Heart left ventricle (tissue), 16 donors: Measurements from ENCODE around the gene LSAMP. TPM values are rescaled to one million over a fixed set of nuclear protein-coding genes. Genes with fewer than 3 reads are reported as not detected.

ENCODE experiments used
- ATAC-seq, 4 donors: fragments of 200-7000 bp; cut with Tn5 transposase; one replicate each; pipeline ENCODE4 v1.9.1; 2020 to 2022; ENCODE audit warnings: moderate library complexity in 4 of 4, mild to moderate bottlenecking in 3 of 4, moderate number of reproducible peaks in 1 of 4
- DNase-seq, 5 donors: peaks; one replicate each; pipeline ENCODE4 v3.0.0-alpha.2; 2020
- H3K27ac ChIP-seq, 12 donors: fragments of 200-600 bp; sonication (generic) in 4 of 12; one replicate each; pipeline versions ENCODE4 v1.5.0 to v1.8.0; 2016 to 2022; ENCODE audit warnings: mild to moderate bottlenecking in 2 of 12
- H3K27me3 ChIP-seq, 9 donors: fragments of 200-600 bp; sonication (generic) in 2 of 9; one replicate each; pipeline versions ENCODE4 v1.5.1 to v1.8.0; 2016 to 2022; ENCODE audit warnings: mild to moderate bottlenecking in 3 of 9
- H3K36me3 ChIP-seq, 9 donors: fragments of 200-600 bp; sonication (generic) in 2 of 9; one replicate each; pipeline versions ENCODE4 v1.5.0 to v1.8.0; 2018 to 2022; ENCODE audit warnings: mild to moderate bottlenecking in 2 of 9
- H3K4me1 ChIP-seq, 12 donors: fragments of 200-600 bp; sonication (generic) in 4 of 12; one replicate each; pipeline versions ENCODE4 v1.5.0 to v1.8.0; 2016 to 2022; ENCODE audit warnings: mild to moderate bottlenecking in 3 of 12
- H3K4me3 ChIP-seq, 12 donors: fragments of 200-600 bp; sonication (generic) in 4 of 12; one replicate each; pipeline versions ENCODE4 v1.5.0 to v1.8.0; 2017 to 2022; ENCODE audit warnings: mild to moderate bottlenecking in 9 of 12, moderate library complexity in 4 of 12
- H3K9me3 ChIP-seq, 12 donors: fragments of 200-600 bp; sonication (generic) in 4 of 12; one replicate each; pipeline versions ENCODE4 v1.5.0 to v1.8.0; 2016 to 2022; ENCODE audit warnings: mild to moderate bottlenecking in 1 of 12
- CTCF ChIP-seq, 12 donors: fragments of 200-600 bp; sonication (generic) in 4 of 12; IDR thresholded peaks; one replicate each; pipeline versions ENCODE4 v1.5.0 to v1.8.0; 2018 to 2022; ENCODE audit warnings: antibody characterized with exemption in 12 of 12, mild to moderate bottlenecking in 5 of 12
- POLR2A ChIP-seq, 2 donors: fragments of 450-650 bp; IDR thresholded peaks; one replicate each; pipeline ENCODE4 v1.6.1; 2017; ENCODE audit warnings: antibody characterized with exemption in 2 of 2, mild to moderate bottlenecking in 2 of 2, moderate library complexity in 2 of 2
- WGBS, 4 donors: extraction: QIAGEN DNeasy Blood & Tissue Kit in 2 of 4; methylation state at CpG; one replicate each; pipeline versions ENCODE4 v1.1.5 to v1.1.7; 2013 to 2018; 5-methylcytosine and 5-hydroxymethylcytosine counted together
- intact Hi-C, 10 donors: fragments of 100-400 bp; cut with DNase I; formaldehyde crosslinking; loops; one replicate each; pipeline versions ENCODE4 v1.11.1 to v1.14.2; 2022
- polyA plus RNA-seq, 2 donors: library from polyadenylated mRNA; stranded (reverse); fragments of 200-250 nt; gene quantifications; one replicate each; pipeline ENCODE4 v1.2.3, GENCODE V29; 2013
- total RNA-seq, 9 donors: library from RNA; depleted of rRNA in 2 of 9; stranded (reverse); fragments of >200 nt in 2 of 9; fragmentation: NEBNext Ultra II Directional in 3 of 9; extraction: Animal tissue kit (Norgen Biotek cat#: 25700) in 3 of 9; gene quantifications; one replicate each; pipeline versions ENCODE4 v1.1.0 to v1.2.4, GENCODE V29; 2016 to 2023
- donor health status: ischemic (EF 13 %, LVEDD 7.1; RV severe dilation, severe dysfunction).
- donor health status: healthy with polysubstance abuse.
- donor health status: DM: no; HTN: yes; CAD: no.
- donor health status: DM: no; HTN: no; CAD: no.
- donor health status: ischemic (EF 25% LVEDD 6.9; RV normal size, moderate dysfunction).
- donor health status: ischemic (EF 25% LVEDD 5.7; RV mildly dilated, moderate dysfunction).
- donor health status: healthy.
- donor health status: DM: yes; HTN: yes; CAD: no.
- donor health status: ischemic (EF 35%, LVEDD 5.7; RV mildly dilated, moderate dysfunction).
- donor health status: nonischemic (EF 11% LVEDD 7.7; RV severe dilation, severe dysfunction).
- donor health status: DM: yes; HTN: yes; CAD: no.
- donor health status: PGD.
- donor health status: ischemic (EF 29% LVEDD 5.4; RV normal size, mild dysfunction).
- donor health status: nonischemic (EF 23%, LVEDD 6.1; RV moderate dilation, normal function).

LSAMP gene
- total and polyA plus RNA-seq, 11 donors: 1.6 to 52.3 (median 7.2) TPM

GRCh38 chr3:116388867-116389385, 56.4 kb downstream of the LSAMP start:
- Histone ChIP-seq H3K4me3 (no peak overlapping the region), H3K27ac (no peak overlapping the region), H3K36me3 (no peaks in the 10 kb centered on the region), H3K27me3 (no peaks in the 10 kb centered on the region), H3K4me1 (no peaks in the 10 kb centered on the region), H3K9me3 (no peaks in the 10 kb centered on the region)
- WGBS, 4 donors: 29 to 44% (median 33%) methylated on average over 2 of the region's 2 CpGs
- intact Hi-C loops: no loop called here
- TF ChIP-seq POLR2A (IDR thresholded peaks at IDR 0.05): no peak
- no peak for TF ChIP-seq CTCF (IDR thresholded peaks at IDR 0.05)
- DNase-seq: no peak
- no peak for ATAC-seq

DNA sequence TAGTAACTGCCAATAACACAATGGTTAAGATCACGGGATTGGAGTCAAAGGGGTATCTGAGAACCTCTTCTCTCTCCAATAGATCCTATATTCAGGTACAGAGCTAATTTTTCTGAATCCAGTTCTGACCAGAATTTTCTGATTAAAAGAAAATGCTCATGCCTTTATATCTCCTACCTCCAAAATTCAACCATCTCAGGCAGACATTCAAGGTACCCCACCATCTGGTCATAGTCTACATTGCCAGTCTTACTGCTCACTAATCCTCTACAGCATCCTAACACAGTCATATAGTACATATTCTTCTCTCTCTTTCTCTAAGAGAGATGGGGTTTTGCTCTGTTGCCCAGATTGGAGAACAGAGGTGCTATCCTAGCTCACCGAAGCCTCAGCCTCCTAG, 59.1 kb downstream of the LSAMP start:
- Histone ChIP-seq H3K9me3 (peaks cover 0 to 5% (median 0%) of the 10 kb centered on the region in 12 donors), H3K27ac (no peak overlapping the region), H3K4me3 (no peak overlapping the region), H3K27me3 (no peaks in the 10 kb centered on the region), H3K36me3 (no peaks in the 10 kb centered on the region), H3K4me1 (no peaks in the 10 kb centered on the region)
- DNase-seq: no peak
- intact Hi-C loops: no loop called here
- no peak for ATAC-seq
- WGBS, 4 donors: 71 to 86% (median 84%) methylated on average over 2 of the region's 2 CpGs
- no peak for TF ChIP-seq CTCF (IDR thresholded peaks at IDR 0.05)
- no peak for TF ChIP-seq POLR2A (IDR thresholded peaks at IDR 0.05)

GRCh38 chr3:116384717-116385116, 60.6 kb downstream of the LSAMP start:
- no peaks in the 10 kb centered on the region for H3K4me1 ChIP-seq
- H3K4me3 ChIP-seq: no peak overlapping the region
- no peaks in the 10 kb centered on the region for H3K27me3 ChIP-seq
- no peak overlapping the region for H3K27ac ChIP-seq
- DNase-seq (no peak), ATAC-seq (no peak)
- H3K36me3 ChIP-seq: no peaks in the 10 kb centered on the region
- TF ChIP-seq CTCF (IDR thresholded peaks at IDR 0.05) (no peak), POLR2A (IDR thresholded peaks at IDR 0.05) (no peak)
- WGBS, 4 donors: 73 to 91% (median 88%) methylated on average over 2 of the region's 2 CpGs
- H3K9me3 ChIP-seq: peaks cover 0 to 5% (median 0%) of the 10 kb centered on the region in 12 donors
- intact Hi-C loops: no loop called here

DNA sequence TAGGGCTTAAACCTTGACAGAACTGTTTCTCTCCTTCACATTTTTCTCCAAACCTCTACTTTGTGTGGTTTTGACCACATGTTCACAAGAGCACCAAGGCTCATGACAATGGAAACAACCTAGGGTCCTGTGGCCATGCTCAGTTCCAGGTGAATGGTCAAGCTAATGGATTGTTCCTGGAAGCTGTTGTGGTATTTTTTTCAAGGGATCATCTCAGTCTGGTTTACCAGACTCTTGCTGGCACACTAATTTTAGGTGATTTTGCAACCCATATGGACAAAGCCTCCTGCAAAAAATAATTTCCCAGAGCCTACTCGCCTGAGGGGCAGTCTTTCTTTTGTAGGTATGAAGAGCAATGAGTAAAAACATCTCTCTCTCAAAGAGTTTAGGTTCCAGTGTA, 67.2 kb downstream of the LSAMP start:
- WGBS, 4 donors: 67 to 85% (median 81%) methylated on average over 1 of the region's 1 CpG
- Histone ChIP-seq H3K9me3 (peaks cover 0 to 5% (median 0%) of the 10 kb centered on the region in 12 donors), H3K4me1 (no peaks in the 10 kb centered on the region), H3K27me3 (no peaks in the 10 kb centered on the region), H3K4me3 (no peak overlapping the region), H3K36me3 (no peaks in the 10 kb centered on the region), H3K27ac (no peak overlapping the region)
- DNase-seq (no peak), ATAC-seq (no peak)
- intact Hi-C loops: no loop called here
- TF ChIP-seq POLR2A (IDR thresholded peaks at IDR 0.05): no peak
- TF ChIP-seq CTCF (IDR thresholded peaks at IDR 0.05): no peak
